HL-60/S4 treated with retinoic acid at 250 ng/mL for 4 days and 3 days (cell line): ENCODE results near the gene FUNDC1.

Experiments used
- in situ Hi-C: fragments of 300-500 bp; cut with MboI; formaldehyde crosslinking; loops from 2 replicates; pipeline ENCODE4 v1.7.0; 2022; ENCODE audit warnings: low sequenced_read_pairs

Gene FUNDC1

DNA sequence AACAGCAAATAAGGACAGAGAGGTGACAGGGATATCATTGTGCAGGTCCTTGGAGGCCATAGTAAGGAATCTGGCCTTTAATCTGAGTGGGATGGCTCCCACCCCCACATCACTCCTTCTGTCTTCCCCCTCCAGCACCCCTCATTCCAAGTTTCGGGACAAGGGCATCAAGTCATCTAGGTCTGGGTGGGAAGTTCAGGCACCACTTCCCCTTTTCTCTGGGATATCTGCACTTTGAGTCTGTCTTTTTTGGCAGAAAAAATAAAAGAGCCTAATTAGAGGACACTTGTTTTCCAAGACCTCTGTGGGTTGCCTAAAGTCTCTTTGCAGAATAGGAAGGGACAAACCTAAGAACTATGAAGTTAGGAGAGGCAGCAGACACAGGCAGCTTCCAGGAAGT is 60.1 kb downstream of the FUNDC1 start:
- in situ Hi-C loops = no loop called here

DNA sequence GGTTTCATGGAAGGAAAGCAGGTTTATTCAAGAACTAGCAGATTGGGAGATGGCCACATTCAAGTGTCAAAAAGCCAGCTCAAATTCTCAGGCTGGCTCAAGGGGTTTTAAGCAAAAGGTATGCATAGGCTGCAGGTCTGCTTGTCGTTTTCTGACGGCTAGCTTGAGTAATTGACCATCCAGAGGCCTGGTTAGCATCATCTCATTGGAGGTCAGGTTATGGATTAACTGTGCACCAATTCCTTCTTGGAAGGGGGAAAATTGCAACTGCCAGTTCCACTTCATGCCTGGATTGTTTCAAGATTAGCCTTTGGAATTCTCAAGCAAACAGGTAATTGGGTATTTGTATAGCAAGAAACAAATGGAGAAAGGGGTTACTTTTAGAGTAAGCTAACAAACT is 62.1 kb downstream of the FUNDC1 start:
- in situ Hi-C loops = no loop called here

DNA sequence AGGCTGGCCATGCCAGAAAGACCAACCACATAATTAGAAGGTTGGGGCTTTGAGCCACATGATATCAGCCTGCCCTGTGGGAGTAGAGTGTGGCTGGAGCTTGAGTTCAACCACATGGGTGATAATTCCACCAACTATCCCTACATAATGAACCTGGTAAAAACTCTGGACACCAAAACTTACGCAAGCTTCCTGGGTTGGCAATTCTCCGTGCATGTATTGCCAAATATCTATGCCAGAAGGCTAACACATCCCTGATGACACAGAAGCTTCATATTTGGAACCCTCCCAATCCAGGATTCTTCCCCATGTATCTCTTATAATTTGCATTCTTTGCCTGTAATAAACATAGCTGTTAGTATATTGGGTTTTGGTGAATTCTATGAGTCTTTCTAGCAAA is 68.2 kb downstream of the FUNDC1 start:
- in situ Hi-C loops = no loop called here
